Suprapubic skin (tissue), 3 donors: ENCODE data around the gene AP4M1.

Experiments used
- CTCF ChIP-seq, 2 donors: fragments of 200-600 bp in 1 of 2; fragments of 450-650 bp in 1 of 2; sonication (generic) in 1 of 2; IDR thresholded peaks; one replicate each; pipeline ENCODE4 v1.5.1; 2016 to 2019; ENCODE audit warnings: antibody characterized with exemption in 2 of 2, mild to moderate bottlenecking in 1 of 2, moderate library complexity in 1 of 2
- EP300 ChIP-seq: sonication (generic); formaldehyde crosslinking; IDR thresholded peaks from one replicate; pipeline ENCODE4 v1.6.1; 2017; ENCODE audit warnings: antibody characterized with exemption
- POLR2A ChIP-seq, 2 donors: fragments of 450-650 bp; IDR thresholded peaks; one replicate each; pipeline ENCODE4 v1.6.1; 2017; ENCODE audit warnings: antibody characterized with exemption in 2 of 2, mild to moderate bottlenecking in 2 of 2, moderate library complexity in 2 of 2

GRCh38 chr7:100157334-100158228 lies 56.1 kb downstream of the AP4M1 start:
- TF ChIP-seq CTCF (IDR thresholded peaks at IDR 0.05) (no peak), POLR2A (IDR thresholded peaks at IDR 0.05) (no peak), EP300 (no peak)
